ENCODE measurements around the gene CAMK2A.

GRCh38 chr5:150263375-150263775, 26.2 kb downstream of the CAMK2A start:
- TF ChIP-seq, protein P1, sequence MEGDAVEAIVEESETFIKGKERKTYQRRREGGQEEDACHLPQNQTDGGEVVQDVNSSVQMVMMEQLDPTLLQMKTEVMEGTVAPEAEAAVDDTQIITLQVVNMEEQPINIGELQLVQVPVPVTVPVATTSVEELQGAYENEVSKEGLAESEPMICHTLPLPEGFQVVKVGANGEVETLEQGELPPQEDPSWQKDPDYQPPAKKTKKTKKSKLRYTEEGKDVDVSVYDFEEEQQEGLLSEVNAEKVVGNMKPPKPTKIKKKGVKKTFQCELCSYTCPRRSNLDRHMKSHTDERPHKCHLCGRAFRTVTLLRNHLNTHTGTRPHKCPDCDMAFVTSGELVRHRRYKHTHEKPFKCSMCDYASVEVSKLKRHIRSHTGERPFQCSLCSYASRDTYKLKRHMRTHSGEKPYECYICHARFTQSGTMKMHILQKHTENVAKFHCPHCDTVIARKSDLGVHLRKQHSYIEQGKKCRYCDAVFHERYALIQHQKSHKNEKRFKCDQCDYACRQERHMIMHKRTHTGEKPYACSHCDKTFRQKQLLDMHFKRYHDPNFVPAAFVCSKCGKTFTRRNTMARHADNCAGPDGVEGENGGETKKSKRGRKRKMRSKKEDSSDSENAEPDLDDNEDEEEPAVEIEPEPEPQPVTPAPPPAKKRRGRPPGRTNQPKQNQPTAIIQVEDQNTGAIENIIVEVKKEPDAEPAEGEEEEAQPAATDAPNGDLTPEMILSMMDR (IDR thresholded peaks at IDR 0.05; ENCODE audit: poor library complexity), result no peak
- TF ChIP-seq EZH2phosphoT487 (IDR thresholded peaks at IDR 0.05; ENCODE audit: low read depth, severe bottlenecking, unreplicated experiment) (no peak), EZH2 (IDR thresholded peaks at IDR 0.05; ENCODE audit: borderline replicate concordance) (no peak)
